Epithelial cell of esophagus (primary cell): ENCODE data around the gene SLC20A1.

Experiments used
- DNase-seq: peaks from one replicate; pipeline ENCODE4 v3.0.0; 2010; ENCODE audit warnings: low read depth
- H3K4me3 ChIP-seq: 2 replicates; pipeline ENCODE4 v1.5.1; 2011; ENCODE audit warnings: mild to moderate bottlenecking, low read length, control low read depth
- CTCF ChIP-seq: IDR thresholded peaks from 2 replicates; pipeline ENCODE4 v1.5.1; 2011; ENCODE audit warnings: low read depth, mild to moderate bottlenecking, low read length, control low read depth, inconsistent platforms; ENCODE audit not compliant: insufficient read depth; ENCODE audit errors: missing control alignments

SLC20A1 gene

GRCh38 chr2:112642561-112642960, 3.2 kb upstream of the SLC20A1 start:
- no peak overlapping the region for H3K4me3 ChIP-seq
- DNase-seq = no peak
- no peak for TF ChIP-seq CTCF

- no peak for TF ChIP-seq CTCF
- H3K4me3 ChIP-seq = no peak overlapping the region
- no peak for DNase-seq
Measured at GRCh38 chr2:112642966-112643365, 2.8 kb upstream of the SLC20A1 start.

DNA sequence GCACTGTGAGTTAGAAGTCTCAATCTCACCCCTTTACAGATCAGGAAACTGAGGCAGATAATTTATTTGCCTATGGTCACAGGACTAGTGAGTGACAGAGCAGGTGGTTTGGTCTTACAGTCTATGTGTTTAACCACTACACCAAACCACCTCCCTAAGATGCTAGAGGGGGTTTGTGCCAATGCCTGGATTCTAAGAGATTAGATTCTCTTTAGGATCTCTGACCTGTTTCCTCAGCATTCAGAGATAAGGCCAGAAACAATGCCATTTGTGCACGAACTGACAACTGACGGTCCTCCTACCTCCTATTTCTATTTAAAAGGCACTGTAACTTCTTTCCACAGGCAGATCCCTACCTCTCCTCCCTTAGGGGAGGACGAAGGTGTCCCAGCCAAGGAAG, 2.3 kb upstream of the SLC20A1 start:
- no peak for TF ChIP-seq CTCF
- no peak for DNase-seq
- H3K4me3 ChIP-seq = no peak overlapping the region

GRCh38 chr2:112644155-112644932, 1.4 kb upstream of the SLC20A1 start:
- DNase-seq = peak; percentile 70
- no peak overlapping the region for H3K4me3 ChIP-seq
- no peak for TF ChIP-seq CTCF

GRCh38 chr2:112644933-112645309, 818 bp upstream of the SLC20A1 start:
- H3K4me3 ChIP-seq = peak overlapping the region; percentile 58
- no peak for DNase-seq
- no peak for TF ChIP-seq CTCF

DNA sequence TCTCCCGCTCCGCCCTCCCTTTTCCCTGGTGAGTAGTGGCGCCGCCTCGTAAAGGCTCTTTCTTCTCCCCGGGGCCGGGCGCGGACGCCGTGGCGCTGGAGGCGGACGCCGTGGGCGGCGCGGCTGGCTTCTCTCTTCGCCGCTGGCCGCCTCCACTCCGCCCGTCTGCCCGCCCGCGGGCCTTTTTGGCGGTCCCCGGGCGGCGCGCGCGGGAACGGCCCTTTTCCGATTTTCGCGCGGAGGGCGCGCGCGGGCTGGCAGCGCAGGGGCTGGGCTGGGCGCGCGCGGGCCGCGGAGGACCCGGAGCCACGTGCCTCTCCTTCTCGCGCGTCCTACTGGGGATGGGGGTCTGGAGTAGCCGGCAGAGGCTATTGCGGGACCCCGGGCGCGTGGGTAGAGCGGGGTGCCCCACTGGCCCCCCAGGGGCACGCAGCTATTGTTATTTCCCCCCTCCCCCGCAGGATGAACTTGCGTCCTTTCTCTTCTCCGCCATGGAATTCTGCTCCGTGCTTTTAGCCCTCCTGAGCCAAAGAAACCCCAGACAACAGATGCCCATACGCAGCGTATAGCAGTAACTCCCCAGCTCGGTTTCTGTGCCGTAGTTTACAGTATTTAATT, 472 bp downstream of the SLC20A1 start:
- H3K4me3 ChIP-seq = peak overlapping the region; percentile 71
- DNase-seq = no peak
- no peak for TF ChIP-seq CTCF
